PFSK-1 (cell line): ENCODE results near the gene ZNF502. TPM values are rescaled to one million over a fixed set of nuclear protein-coding genes. Genes with fewer than 3 reads are reported as not detected.

Experiments used
- FOXP2 ChIP-seq: optimal IDR thresholded peaks from 2 replicates; pipeline ENCODE3; 2011; ENCODE audit warnings: borderline replicate concordance, control low read depth, inconsistent platforms; ENCODE audit not compliant: insufficient read depth; ENCODE audit errors: extremely low read length, extremely low read depth
- POLR2AphosphoS5 ChIP-seq: IDR thresholded peaks from 2 replicates; pipeline ENCODE4 v1.6.1; 2012; ENCODE audit warnings: low read depth, mild to moderate bottlenecking, control low read depth, low read length, moderate library complexity
- REST ChIP-seq, 2 experiments: IDR thresholded peaks; 2 replicates each; pipeline versions ENCODE4 v1.6.1 to v1.8.0; 2011 to 2012; ENCODE audit warnings: low read depth in 2 of 2, low read length in 2 of 2, control low read depth in 1 of 2, inconsistent platforms in 1 of 2, mild to moderate bottlenecking in 1 of 2, moderate library complexity in 1 of 2; ENCODE audit not compliant: insufficient read depth in 1 of 2
- SIN3A ChIP-seq: IDR thresholded peaks from 2 replicates; pipeline ENCODE4 v1.6.1; 2012; ENCODE audit warnings: mild to moderate bottlenecking, low read length, moderate library complexity, borderline replicate concordance; ENCODE audit not compliant: insufficient read depth
- TAF1 ChIP-seq: IDR thresholded peaks from 2 replicates; pipeline ENCODE4 v1.6.1; 2012; ENCODE audit warnings: low read length, control low read depth, borderline replicate concordance; ENCODE audit not compliant: insufficient read depth
- polyA plus RNA-seq: library from polyadenylated mRNA; unstranded; fragments of >200 nt; gene quantifications from one replicate; pipeline ENCODE4 v1.2.1, GENCODE V29; 2012; ENCODE audit warnings: low read depth, missing spikeins; ENCODE audit not compliant: insufficient read length

Gene ZNF502
- polyA plus RNA-seq: 0.95 TPM

- TF ChIP-seq TAF1: no peak
- TF ChIP-seq POLR2AphosphoS5: peak; percentile 73; the same call in 1 of the 2 replicates
- TF ChIP-seq REST (IDR thresholded peaks at IDR 0.05; ENCODE audit: insufficient read depth in 1 of 2, low read depth in 2 of 2, low read length in 2 of 2): peak; percentile 39 to 49; a peak in 2 of 4 replicates
- TF ChIP-seq FOXP2: no peak
- TF ChIP-seq SIN3A: no peak
These were observed at the start of gene ZNF502 for GRCh38 chr3:44712455-44713075. Gene ZNF502, plus strand, starts transcription at chr3:44712660. Its CDS starts 7,602 bp downstream, at chr3:44720262.

GRCh38 chr3:44665173-44665572 lies 47.3 kb upstream of the ZNF502 start:
- TF ChIP-seq REST (IDR thresholded peaks at IDR 0.05; ENCODE audit: insufficient read depth in 1 of 2, low read depth in 2 of 2, low read length in 2 of 2) (no peak), SIN3A (no peak), FOXP2 (no peak), TAF1 (no peak), POLR2AphosphoS5 (no peak)

GRCh38 chr3:44666346-44666745 lies 46.1 kb upstream of the ZNF502 start:
- no peak for TF ChIP-seq TAF1
- no peak for TF ChIP-seq SIN3A
- TF ChIP-seq FOXP2: no peak
- no peak for TF ChIP-seq REST (IDR thresholded peaks at IDR 0.05; ENCODE audit: insufficient read depth in 1 of 2, low read depth in 2 of 2, low read length in 2 of 2)
- TF ChIP-seq POLR2AphosphoS5: no peak

GRCh38 chr3:44669760-44670159 lies 42.7 kb upstream of the ZNF502 start:
- no peak for TF ChIP-seq FOXP2
- TF ChIP-seq TAF1: no peak
- TF ChIP-seq REST (IDR thresholded peaks at IDR 0.05; ENCODE audit: insufficient read depth in 1 of 2, low read depth in 2 of 2, low read length in 2 of 2): no peak
- no peak for TF ChIP-seq SIN3A
- no peak for TF ChIP-seq POLR2AphosphoS5
